ENCODE results near the gene SHBG.
"Not testable (repeated sequence)": the region's sequence is repeated elsewhere in the genome, so short reads cannot be mapped to it uniquely, and the experiment has no call there.

SHBG gene
- long read RNA-seq, donor 1, partial matches to known transcripts, result 0 of 1 reads
- long read RNA-seq, donor 1, other reads (novel, unspliced or antisense), result 0 of 1 reads
- long read RNA-seq, donor 2, partial matches to known transcripts, result 33 of 80 reads
- long read RNA-seq, donor 2, other reads (novel, unspliced or antisense), result 47 of 80 reads
- long read RNA-seq, donor 3, partial matches to known transcripts, result 0 of 2 reads
- long read RNA-seq, donor 3, other reads (novel, unspliced or antisense), result 0 of 2 reads
- long read RNA-seq, donor 4, partial matches to known transcripts, result 13 of 105 reads
- long read RNA-seq, donor 4, other reads (novel, unspliced or antisense), result 92 of 105 reads
- long read RNA-seq, donor 5, partial matches to known transcripts, result 0 of 2 reads
- long read RNA-seq, donor 5, other reads (novel, unspliced or antisense), result 0 of 2 reads
- long read RNA-seq, donor 6, partial matches to known transcripts, result 11 of 127 reads
- long read RNA-seq, donor 6, other reads (novel, unspliced or antisense), result 115 of 127 reads
- long read RNA-seq, donor 7, result 0 reads
- long read RNA-seq, donor 8, partial matches to known transcripts, result 0 of 1 reads
- long read RNA-seq, donor 8, other reads (novel, unspliced or antisense), result 0 of 1 reads

DNA sequence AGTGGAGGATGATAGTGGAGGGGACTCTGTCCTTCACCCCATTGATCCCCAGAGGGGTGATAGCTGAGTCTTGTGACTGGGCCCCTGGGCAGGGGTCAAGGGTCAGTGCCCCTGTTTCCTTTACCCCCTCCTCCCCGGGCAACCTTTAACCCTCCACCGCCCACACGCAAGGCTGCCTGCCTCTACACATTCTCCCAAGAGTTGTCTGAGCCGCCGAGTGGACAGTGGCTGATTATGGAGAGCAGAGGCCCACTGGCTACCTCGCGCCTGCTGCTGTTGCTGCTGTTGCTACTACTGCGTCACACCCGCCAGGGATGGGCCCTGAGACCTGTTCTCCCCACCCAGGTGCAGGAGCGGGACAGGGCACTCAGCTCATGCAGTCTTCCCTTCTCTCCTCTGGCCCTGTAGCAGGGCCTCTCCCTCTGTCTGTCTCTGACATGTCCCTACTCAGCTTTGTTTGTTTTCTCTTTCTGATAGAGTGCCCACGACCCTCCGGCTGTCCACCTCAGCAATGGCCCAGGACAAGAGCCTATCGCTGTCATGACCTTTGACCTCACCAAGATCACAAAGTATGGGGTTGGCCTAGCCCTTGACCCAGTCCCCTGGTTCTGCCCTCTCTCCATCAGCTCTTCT, at the start of gene SHBG:
SHBG (plus strand) TSS at position 197 of the 633 bp plus-strand sequence; CDS start at position 235, 38 bp downstream.
- DNase-seq, result no peak

- DNase-seq, result no peak
Observed at GRCh38 chr17:7580604-7581575, 49.0 kb upstream of the SHBG start.

- no peak for DNase-seq
Observed at GRCh38 chr17:7582396-7583252, 47.3 kb upstream of the SHBG start.

- peak; percentile 99 for DNase-seq
Observed at GRCh38 chr17:7583253-7584109, 46.5 kb upstream of the SHBG start, which contains the start of gene MPDU1. MPDU1 (plus strand) TSS chr17:7583852; CDS start chr17:7583863, 11 bp downstream.

GRCh38 chr17:7586673-7587419, 43.1 kb upstream of the SHBG start:
- no peak for DNase-seq

- no peak for DNase-seq
Observed at GRCh38 chr17:7587420-7588151, 42.3 kb upstream of the SHBG start.

- DNase-seq, result no peak
Observed at GRCh38 chr17:7588553-7589203, 41.3 kb upstream of the SHBG start.

- DNase-seq, result peak; percentile 83
Observed at GRCh38 chr17:7589204-7589868, 40.6 kb upstream of the SHBG start.

DNA sequence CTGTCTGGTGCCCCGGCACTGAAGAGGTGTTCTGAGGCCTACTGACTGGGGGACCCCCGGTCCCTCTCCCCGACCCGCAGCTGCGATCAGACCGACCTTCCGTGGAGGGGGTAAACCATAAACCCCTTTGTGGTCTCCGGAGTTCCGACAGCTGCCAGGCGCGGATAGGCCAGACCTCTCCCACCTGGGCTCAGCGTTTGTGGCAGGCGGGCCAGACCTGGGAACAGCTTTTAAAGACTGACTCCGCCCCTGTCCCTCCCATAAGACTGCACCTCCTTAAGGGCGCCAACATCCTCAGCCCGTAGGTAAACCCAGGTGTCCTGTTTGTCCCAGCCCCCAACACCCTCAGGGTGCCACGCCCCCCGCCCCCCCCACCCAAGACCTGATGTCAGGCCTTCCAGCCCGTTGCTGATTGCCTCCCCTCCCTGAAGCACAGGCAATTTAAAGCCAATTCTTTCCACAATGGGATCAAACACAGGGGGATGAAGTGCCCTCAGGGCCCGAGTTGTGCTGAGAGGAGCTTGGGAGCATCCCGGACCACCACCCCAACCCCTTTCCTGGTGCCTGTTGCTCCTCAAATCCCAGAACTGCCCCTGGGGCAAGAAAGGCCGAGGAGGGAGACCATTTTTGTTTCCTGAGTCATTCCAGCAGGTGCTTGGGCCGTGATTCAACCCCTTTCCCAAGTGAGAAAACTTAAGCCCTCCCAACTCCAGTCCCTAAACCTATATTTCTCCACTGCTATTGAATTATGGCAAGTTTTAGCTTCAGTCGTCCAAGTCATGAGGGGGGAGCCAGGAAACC, 39.8 kb upstream of the SHBG start, which contains the start of gene SOX15:
SOX15 (minus strand) TSS at position 204 of the 801 bp plus-strand sequence. CDS start 418 bp downstream, outside the sequence.
- no peak for DNase-seq

DNA sequence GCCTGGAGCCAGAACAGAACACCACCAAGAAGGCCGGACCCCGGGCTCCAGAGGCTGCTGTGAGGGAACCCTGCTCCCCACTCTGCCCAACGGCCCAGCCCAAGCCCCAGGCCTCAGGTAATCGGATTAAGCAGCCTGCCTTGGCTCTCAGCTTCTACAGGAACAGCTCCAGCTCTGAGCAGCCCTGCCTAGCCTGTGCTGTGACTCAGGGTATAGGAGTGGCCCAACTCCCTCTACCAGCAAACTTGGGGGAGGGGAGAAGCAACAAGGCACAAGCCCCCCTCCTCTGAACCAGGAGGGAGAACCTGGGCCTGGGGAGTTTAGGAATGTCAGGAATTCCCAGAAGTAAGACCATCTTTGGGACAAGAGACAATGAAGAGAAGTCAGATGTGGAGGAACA, 39.2 kb upstream of the SHBG start:
- DNase-seq, result no peak

DNA sequence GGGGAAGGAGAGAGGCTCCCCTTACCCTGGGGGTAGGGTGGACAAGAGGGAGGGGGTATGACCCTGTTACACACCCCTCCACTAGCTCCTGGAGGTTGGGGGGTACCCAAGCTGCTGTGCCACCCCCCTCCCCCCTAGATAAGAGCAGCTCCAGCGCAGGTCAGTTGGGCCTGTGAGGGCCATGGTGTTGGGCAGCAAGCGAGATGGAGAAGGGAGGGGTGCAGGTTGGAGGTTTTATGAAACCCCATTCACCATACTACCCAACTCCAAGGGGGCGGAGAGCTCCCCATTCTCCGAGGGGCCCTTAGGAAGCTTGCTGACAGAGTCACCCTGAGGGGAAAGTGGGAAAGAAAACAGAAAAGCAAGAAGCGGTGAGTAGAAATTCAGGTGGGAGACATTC, 38.3 kb upstream of the SHBG start:
- DNase-seq, result no peak

DNA sequence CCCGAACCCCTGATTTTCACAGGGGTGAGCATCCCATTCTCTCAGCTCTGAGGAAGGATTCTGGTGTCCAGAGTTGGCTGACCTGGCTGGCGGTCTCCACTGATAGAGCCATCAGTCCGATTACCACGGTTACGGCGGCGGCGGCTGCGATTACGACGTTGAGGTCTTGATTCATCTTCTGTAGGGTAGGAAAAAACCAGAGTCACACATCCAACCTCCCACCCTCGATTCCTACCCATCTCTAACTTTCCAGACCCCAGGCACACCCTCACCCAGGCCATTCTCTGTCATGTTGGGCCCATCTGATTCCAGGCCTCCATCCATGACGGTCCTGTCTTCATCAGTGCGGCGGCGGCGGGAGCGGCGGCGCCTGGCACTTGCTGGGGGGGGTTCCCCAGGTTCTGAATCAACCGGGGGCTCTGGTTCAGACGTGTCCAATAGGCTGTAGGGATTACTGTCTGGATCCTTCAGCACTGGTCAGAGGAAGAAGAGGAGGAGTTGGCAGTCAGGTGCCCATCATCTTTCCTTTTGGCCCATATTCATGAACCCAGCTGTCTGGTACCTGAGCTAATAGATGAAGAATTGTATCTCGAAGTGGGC, 37.4 kb upstream of the SHBG start:
- no peak for DNase-seq

GRCh38 chr17:7593296-7593695, 36.6 kb upstream of the SHBG start:
- DNase-seq, result no peak

- DNase-seq, result not testable (repeated sequence)
Observed at GRCh38 chr17:7597561-7597960, 32.4 kb upstream of the SHBG start.

- no peak for DNase-seq
Observed at GRCh38 chr17:7606280-7606679, 23.7 kb upstream of the SHBG start.

GRCh38 chr17:7610641-7611040, 19.3 kb upstream of the SHBG start:
- DNase-seq, result no peak

Data from right kidney (tissue), 9 donors.